Rectal smooth muscle tissue (tissue), 1 donor: ENCODE measurements around the gene MYO9B.

Source experiments
- H3K27ac ChIP-seq: one replicate; pipeline ENCODE4 v1.7.0; 2013; ENCODE audit warnings: low read depth, low read length, inconsistent platforms
- H3K27me3 ChIP-seq: one replicate; pipeline ENCODE4 v1.7.0; 2013; ENCODE audit warnings: low read length; ENCODE audit not compliant: control insufficient read depth, insufficient read depth
- H3K36me3 ChIP-seq: one replicate; pipeline ENCODE4 v1.7.0; 2013; ENCODE audit warnings: low read length; ENCODE audit not compliant: control insufficient read depth, insufficient read depth
- H3K4me1 ChIP-seq: one replicate; pipeline ENCODE4 v1.7.0; 2013; ENCODE audit warnings: low read length; ENCODE audit not compliant: control insufficient read depth, insufficient read depth
- H3K4me3 ChIP-seq: one replicate; pipeline ENCODE4 v1.7.0; 2013; ENCODE audit warnings: low read length
- H3K9ac ChIP-seq: one replicate; pipeline ENCODE4 v1.7.0; 2013; ENCODE audit warnings: low read length

MYO9B gene

GRCh38 chr19:17043744-17044143, 31.8 kb upstream of the MYO9B start:
- Histone ChIP-seq H3K27ac (no peak overlapping the region), H3K36me3 (peaks cover 1% of the 10 kb centered on the region), H3K4me3 (no peak overlapping the region), H3K27me3 (no peaks in the 10 kb centered on the region), H3K4me1 (no peaks in the 10 kb centered on the region), H3K9ac (no peak overlapping the region)

GRCh38 chr19:17045907-17046502, 29.6 kb upstream of the MYO9B start:
- Histone ChIP-seq H3K27ac (no peak overlapping the region), H3K4me3 (no peak overlapping the region), H3K27me3 (no peaks in the 10 kb centered on the region), H3K36me3 (peaks cover 7% of the 10 kb centered on the region), H3K4me1 (no peaks in the 10 kb centered on the region), H3K9ac (no peak overlapping the region)

- no peak overlapping the region for H3K27ac ChIP-seq
- no peak overlapping the region for H3K9ac ChIP-seq
- no peaks in the 10 kb centered on the region for H3K4me1 ChIP-seq
- no peak overlapping the region for H3K4me3 ChIP-seq
- peaks cover 13% of the 10 kb centered on the region for H3K36me3 ChIP-seq
- no peaks in the 10 kb centered on the region for H3K27me3 ChIP-seq
Observed at GRCh38 chr19:17048885-17049453, 26.6 kb upstream of the MYO9B start.

GRCh38 chr19:17049711-17050280, 25.8 kb upstream of the MYO9B start:
- no peak overlapping the region for H3K27ac ChIP-seq
- no peak overlapping the region for H3K4me3 ChIP-seq
- H3K9ac ChIP-seq, result no peak overlapping the region
- H3K4me1 ChIP-seq, result no peaks in the 10 kb centered on the region
- peaks cover 15% of the 10 kb centered on the region for H3K36me3 ChIP-seq
- H3K27me3 ChIP-seq, result no peaks in the 10 kb centered on the region

- no peaks in the 10 kb centered on the region for H3K27me3 ChIP-seq
- no peak overlapping the region for H3K9ac ChIP-seq
- H3K36me3 ChIP-seq, result peaks cover 15% of the 10 kb centered on the region
- no peaks in the 10 kb centered on the region for H3K4me1 ChIP-seq
- no peak overlapping the region for H3K27ac ChIP-seq
- H3K4me3 ChIP-seq, result no peak overlapping the region
Observed at GRCh38 chr19:17052439-17052838, 23.1 kb upstream of the MYO9B start.

GRCh38 chr19:17054746-17055145, 20.8 kb upstream of the MYO9B start:
- no peak overlapping the region for H3K9ac ChIP-seq
- no peak overlapping the region for H3K27ac ChIP-seq
- no peaks in the 10 kb centered on the region for H3K27me3 ChIP-seq
- no peaks in the 10 kb centered on the region for H3K4me1 ChIP-seq
- H3K4me3 ChIP-seq, result no peak overlapping the region
- H3K36me3 ChIP-seq, result peaks cover 23% of the 10 kb centered on the region

- Histone ChIP-seq H3K9ac (no peak overlapping the region), H3K27ac (no peak overlapping the region), H3K4me1 (no peaks in the 10 kb centered on the region), H3K4me3 (no peak overlapping the region), H3K27me3 (no peaks in the 10 kb centered on the region), H3K36me3 (peaks cover 23% of the 10 kb centered on the region)
Observed at GRCh38 chr19:17055636-17056035, 19.9 kb upstream of the MYO9B start.

GRCh38 chr19:17058236-17058635, 17.3 kb upstream of the MYO9B start:
- Histone ChIP-seq H3K9ac (no peak overlapping the region), H3K27me3 (no peaks in the 10 kb centered on the region), H3K4me1 (no peaks in the 10 kb centered on the region), H3K4me3 (no peak overlapping the region), H3K36me3 (peaks cover 21% of the 10 kb centered on the region), H3K27ac (no peak overlapping the region)

GRCh38 chr19:17060802-17061201, 14.8 kb upstream of the MYO9B start:
- H3K4me1 ChIP-seq, result no peaks in the 10 kb centered on the region
- H3K27ac ChIP-seq, result no peak overlapping the region
- H3K36me3 ChIP-seq, result peaks cover 16% of the 10 kb centered on the region
- no peaks in the 10 kb centered on the region for H3K27me3 ChIP-seq
- H3K4me3 ChIP-seq, result no peak overlapping the region
- H3K9ac ChIP-seq, result no peak overlapping the region

- Histone ChIP-seq H3K4me1 (no peaks in the 10 kb centered on the region), H3K36me3 (peaks cover 16% of the 10 kb centered on the region), H3K27me3 (no peaks in the 10 kb centered on the region), H3K9ac (no peak overlapping the region), H3K4me3 (no peak overlapping the region), H3K27ac (no peak overlapping the region)
Observed at GRCh38 chr19:17061205-17061604, 14.4 kb upstream of the MYO9B start.

GRCh38 chr19:17061691-17062090, 13.9 kb upstream of the MYO9B start:
- Histone ChIP-seq H3K36me3 (peaks cover 16% of the 10 kb centered on the region), H3K27ac (no peak overlapping the region), H3K4me3 (no peak overlapping the region), H3K27me3 (no peaks in the 10 kb centered on the region), H3K4me1 (no peaks in the 10 kb centered on the region), H3K9ac (no peak overlapping the region)

- Histone ChIP-seq H3K27me3 (no peaks in the 10 kb centered on the region), H3K36me3 (peaks cover 8% of the 10 kb centered on the region), H3K4me1 (no peaks in the 10 kb centered on the region), H3K27ac (no peak overlapping the region), H3K4me3 (no peak overlapping the region), H3K9ac (no peak overlapping the region)
Observed at GRCh38 chr19:17063428-17063827, 12.1 kb upstream of the MYO9B start.

GRCh38 chr19:17069193-17069592, 6.4 kb upstream of the MYO9B start:
- Histone ChIP-seq H3K27me3 (no peaks in the 10 kb centered on the region), H3K4me1 (peaks cover 2% of the 10 kb centered on the region), H3K4me3 (no peak overlapping the region), H3K36me3 (peaks cover 2% of the 10 kb centered on the region), H3K9ac (no peak overlapping the region), H3K27ac (no peak overlapping the region)
